ENCODE results near the gene CERT1.
"Not testable (repeated sequence)": the region's sequence is repeated elsewhere in the genome, so short reads cannot be mapped to it uniquely, and the experiment has no call there.

CERT1 gene

GRCh38 chr5:75496026-75496425, 15.4 kb downstream of the CERT1 start:
- no peak overlapping the region for H3K27ac ChIP-seq
- TF ChIP-seq CTCF (conservative IDR thresholded peaks at IDR 0.05) (no peak), ZFX (IDR thresholded peaks at IDR 0.05) (no peak)

- no peak overlapping the region for H3K27ac ChIP-seq
- TF ChIP-seq ZFX (IDR thresholded peaks at IDR 0.05) = no peak
- no peak for TF ChIP-seq CTCF (conservative IDR thresholded peaks at IDR 0.05)
Observed at GRCh38 chr5:75491621-75492020, 19.8 kb downstream of the CERT1 start.

GRCh38 chr5:75489847-75490246, 21.6 kb downstream of the CERT1 start:
- H3K27ac ChIP-seq = not testable (repeated sequence)

GRCh38 chr5:75484605-75485004, 26.8 kb downstream of the CERT1 start:
- no peak overlapping the region for H3K27ac ChIP-seq

GRCh38 chr5:75482482-75482881, 28.9 kb downstream of the CERT1 start:
- TF ChIP-seq CTCF (conservative IDR thresholded peaks at IDR 0.05) (no peak), ZFX (IDR thresholded peaks at IDR 0.05) (no peak)
- H3K27ac ChIP-seq = no peak overlapping the region

More at GRCh38 chr5:75484605-75485004, 26.8 kb downstream of the CERT1 start:
- TF ChIP-seq ZFX (IDR thresholded peaks at IDR 0.05) = no peak
- no peak for TF ChIP-seq CTCF (conservative IDR thresholded peaks at IDR 0.05)

GRCh38 chr5:75481024-75481423, 30.4 kb downstream of the CERT1 start:
- TF ChIP-seq ZFX (IDR thresholded peaks at IDR 0.05) = no peak
- TF ChIP-seq CTCF (conservative IDR thresholded peaks at IDR 0.05) = no peak
- H3K27ac ChIP-seq = no peak overlapping the region

GRCh38 chr5:75475364-75475763, 36.1 kb downstream of the CERT1 start:
- H3K27ac ChIP-seq = no peak overlapping the region
- TF ChIP-seq ZFX (IDR thresholded peaks at IDR 0.05) (no peak), CTCF (conservative IDR thresholded peaks at IDR 0.05) (no peak)

- TF ChIP-seq ZFX (IDR thresholded peaks at IDR 0.05) (no peak), CTCF (conservative IDR thresholded peaks at IDR 0.05) (no peak)
- no peak overlapping the region for H3K27ac ChIP-seq
Observed at GRCh38 chr5:75473463-75473862, 38.0 kb downstream of the CERT1 start.
